GM19372 (cell line): ENCODE data around the gene EBF4.

ENCODE experiments used
- ATAC-seq: cut with Tn5 transposase; IDR thresholded peaks from one replicate; pipeline ENCODE4 v1.9.1; 2021; ENCODE audit warnings: mild to moderate bottlenecking, low read depth, moderate library complexity; ENCODE audit not compliant: unreplicated experiment

Gene EBF4

DNA sequence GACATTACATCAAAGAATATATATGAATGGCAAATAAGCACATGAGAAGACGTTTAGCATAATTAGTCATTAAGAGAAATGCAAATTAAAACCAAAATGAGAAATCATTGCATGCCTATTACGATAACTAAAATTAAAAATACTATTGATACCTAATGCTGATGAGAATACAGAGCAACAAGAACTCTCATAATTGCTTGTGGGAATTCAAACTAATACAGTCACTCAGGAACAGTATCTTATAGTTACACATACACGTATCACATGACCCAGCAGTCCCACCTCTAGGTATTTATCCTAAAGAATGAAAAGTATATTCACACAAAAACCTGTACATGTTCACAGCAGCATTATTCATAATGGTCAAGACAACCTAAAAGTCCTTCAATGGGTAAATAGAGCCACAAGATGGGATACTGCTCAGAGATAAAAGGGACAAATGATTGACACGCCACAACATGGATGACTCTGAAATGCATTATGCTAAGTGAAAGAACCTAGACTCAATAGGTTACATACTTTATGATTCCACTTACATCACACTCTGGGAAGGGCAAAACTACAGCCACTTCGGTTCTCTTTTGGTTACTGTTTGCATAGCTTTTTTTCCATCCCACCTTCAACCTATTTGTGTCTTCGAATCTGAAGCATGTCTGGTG is 91.5 kb downstream of the EBF4 start:
- ATAC-seq, result no peak

DNA sequence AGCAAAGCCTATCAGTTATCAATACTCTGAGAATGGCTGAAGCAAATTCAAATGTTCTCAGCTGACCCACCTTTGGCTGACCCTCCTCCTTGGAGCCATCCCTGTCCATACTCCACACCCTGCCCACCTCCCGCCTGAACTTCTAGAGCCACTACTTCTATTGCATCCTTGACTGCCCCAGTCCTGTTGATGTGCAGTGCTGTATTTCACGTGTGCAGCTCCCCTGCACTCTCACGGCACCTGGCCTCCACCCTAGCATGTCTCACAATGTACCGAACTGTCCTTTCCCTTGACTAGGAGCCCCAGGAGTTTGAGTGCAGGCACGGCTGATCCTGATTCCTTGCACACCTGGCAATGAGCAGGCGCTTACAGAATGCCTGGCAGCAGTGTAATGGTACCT is 100.9 kb downstream of the EBF4 start:
- no peak for ATAC-seq

DNA sequence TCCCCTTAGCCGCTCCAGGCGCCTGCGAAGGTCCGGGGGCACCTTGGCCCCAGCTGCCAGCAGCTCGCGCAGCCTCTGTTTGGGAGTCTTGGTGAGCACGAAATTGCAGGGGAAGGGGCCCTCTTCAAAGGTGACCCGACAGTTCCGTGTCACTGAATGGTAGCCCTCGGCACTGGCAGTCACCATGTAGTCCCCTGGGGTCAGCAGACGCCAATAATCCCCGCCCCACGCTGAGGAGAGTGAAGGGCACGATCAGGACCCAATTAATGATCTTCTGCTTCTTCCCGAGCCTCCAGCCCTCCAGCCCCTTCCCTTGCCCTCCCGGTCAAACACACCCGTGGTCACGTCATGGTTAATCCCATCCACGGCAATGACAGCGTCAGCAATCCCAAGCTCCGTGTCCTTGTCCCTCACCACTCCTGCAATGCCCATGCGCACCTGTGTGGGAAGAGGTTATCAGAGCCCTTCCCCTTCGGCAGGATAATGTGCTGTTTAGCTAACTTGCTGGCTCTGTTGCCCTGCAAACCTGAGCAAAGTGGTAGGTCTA is 101.7 kb downstream of the EBF4 start:
- no peak for ATAC-seq

DNA sequence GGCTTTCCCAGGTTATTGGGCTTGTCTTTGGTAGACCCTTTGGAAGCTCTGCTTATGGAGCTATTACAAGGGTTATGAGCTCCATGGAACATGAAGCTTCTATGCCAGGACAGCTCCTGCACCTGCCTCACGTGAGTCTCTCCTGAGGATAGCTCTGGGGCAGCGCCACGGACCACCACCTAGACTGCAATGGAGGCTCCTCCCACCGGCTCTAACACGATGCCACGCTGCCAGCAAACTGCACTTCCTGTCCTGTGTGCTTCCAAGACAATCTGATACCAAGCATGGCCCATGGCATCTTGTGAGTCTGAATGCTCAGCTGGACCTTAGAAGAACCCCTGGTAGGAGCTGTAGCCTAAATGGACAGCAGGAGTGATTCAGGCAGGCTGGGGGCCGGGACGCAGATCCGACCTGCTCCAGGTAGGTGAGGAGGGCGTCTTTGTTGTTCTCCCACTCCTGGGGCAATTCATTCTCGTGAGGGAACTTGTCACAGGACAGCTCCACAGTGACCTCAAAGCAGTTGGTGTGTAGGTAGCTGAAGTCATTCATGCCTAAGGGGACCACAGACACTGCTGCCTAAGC is 102.4 kb downstream of the EBF4 start:
- ATAC-seq, result no peak

DNA sequence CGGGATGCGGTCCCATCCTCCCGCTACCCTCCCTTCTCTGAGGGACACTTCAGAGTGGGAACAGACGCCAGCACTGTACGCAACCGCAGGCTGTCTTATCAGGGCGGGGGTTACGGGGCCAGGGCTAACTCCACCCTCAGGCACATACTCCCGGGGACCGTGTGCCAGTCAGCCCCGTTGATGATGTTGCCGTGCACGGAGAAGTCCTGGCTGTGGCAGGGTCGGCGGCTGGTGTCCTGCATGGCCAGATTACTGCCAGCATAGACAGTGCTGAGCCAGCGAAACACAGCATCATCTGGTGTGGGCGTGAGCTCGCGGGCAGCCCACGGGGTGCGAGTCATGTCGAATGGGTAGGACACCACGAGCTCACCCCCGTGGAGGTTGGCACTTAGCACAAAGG is 102.9 kb downstream of the EBF4 start:
- no peak for ATAC-seq

DNA sequence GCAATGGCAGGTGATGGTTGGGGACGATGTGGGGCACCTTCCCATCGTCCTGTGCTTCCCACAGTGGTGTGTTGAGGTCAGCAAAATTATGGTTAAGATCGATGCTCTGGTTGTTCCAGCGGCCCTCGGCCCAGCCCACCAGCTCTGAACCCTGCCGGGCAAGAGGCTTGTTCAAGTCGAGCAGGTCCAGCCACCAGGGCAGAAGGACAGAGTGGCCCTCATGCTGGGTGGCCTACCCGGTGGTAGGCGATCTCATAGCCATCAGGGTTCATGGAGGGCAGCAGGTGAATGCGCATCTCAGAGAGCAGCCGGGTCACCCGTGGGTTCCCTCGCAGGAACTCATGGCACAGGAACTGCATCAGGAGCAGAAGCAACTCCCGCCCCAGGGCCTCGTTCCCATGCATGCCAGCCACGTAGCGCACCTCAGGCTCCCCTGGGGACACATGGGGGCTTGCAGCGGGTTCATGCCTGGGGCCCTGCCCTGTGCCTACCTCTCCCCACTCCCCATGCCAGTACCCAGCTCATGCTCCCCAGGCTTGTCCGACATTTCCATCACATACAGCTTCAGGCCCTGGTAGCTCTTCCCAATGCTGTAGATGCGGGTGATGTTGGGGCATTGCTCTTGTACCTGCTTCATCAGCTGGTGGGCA is 103.6 kb downstream of the EBF4 start:
- ATAC-seq, result no peak

DNA sequence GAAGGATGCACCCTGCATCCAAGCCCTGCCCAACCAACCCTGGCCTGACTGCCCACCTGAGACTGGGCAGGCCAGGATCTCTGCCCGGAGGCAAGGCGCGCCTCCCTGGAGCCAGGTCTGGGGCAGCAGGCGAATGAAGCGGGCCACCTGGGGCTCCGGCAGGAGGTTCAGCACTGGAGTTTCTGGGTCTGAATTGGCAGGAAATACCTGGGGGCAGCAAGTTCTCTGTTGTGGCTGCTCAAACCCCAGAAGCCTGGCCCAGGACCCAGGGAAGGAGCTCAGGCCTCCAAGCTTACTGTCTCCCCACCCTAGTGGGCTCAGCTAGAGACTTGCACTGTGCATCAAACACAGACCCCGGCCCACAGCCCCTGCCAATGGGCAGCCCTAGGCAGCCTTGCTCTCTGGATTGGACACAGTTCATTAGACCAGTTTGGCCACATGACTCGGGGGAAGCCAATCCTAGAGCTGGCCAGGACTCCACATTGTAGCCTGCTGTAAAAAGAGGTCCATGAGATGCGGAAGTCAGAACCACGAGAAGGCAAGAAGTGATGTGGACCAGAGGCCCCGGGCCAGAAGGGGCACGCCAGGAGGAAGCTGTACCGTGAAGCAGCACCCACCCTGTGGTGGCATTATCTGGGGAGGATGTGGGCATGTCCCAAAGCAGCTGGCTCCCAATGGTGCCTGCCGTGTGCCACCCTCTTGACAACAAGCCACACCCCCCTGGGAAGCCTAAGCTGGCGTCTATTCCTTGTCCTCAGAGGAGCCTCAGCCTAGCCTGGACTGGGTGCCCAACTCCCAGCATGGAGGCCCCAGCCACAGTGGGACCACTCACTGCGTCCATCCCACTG is 104.8 kb downstream of the EBF4 start:
- ATAC-seq, result no peak

DNA sequence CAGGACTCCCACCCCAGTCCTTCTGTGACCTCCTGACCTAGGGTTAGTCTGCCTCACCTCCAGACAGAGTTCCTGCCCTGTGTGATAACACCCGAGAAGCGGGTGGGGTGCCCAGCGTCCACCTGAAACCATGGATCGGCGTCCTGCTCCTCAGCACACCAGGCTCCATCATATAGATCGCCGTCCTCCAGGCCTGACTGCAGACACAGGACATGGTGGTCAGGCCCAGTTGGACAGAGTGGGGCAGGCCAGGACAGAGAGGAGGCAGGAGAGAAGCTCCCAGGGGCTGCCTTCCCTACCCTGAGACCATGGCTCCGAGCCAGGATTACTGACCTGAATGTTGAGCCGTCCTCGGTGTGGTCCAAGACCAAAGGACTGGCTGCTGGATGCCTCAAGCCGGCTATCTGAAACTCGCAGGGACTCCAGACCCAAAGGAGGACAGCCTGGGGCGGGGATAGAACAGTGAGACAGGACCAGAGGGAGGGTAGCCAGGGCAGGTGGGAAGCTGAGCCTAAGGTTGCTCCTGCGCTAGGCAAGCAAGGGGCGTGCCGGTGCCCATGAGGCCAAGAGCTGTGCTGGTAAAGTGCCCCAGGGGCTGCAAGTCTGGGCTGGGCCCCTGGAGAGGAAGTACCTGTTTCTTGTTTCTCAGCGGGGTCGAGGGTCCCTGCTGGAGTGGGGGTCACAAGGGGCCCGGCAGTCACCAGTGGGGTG is 105.7 kb downstream of the EBF4 start:
- no peak for ATAC-seq

DNA sequence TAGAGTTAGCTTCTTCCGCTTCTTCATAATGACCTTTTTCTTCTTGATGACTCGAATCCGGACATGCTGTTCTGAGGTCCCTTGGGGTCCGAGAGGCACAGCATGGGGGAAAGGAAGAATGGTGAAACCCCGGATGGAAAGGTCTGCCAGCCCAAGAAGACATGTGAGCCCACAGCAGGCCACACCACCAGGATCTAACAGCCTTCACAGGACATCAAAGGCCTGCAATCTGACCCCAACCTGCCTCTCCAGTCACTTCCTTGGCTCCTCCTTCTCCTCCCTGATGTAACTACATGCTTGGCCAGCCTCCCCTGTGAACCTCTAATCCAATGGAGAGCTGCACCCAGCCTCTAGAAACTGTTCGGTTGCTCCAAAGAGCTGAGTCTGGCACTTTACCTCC is 106.2 kb downstream of the EBF4 start:
- no peak for ATAC-seq

DNA sequence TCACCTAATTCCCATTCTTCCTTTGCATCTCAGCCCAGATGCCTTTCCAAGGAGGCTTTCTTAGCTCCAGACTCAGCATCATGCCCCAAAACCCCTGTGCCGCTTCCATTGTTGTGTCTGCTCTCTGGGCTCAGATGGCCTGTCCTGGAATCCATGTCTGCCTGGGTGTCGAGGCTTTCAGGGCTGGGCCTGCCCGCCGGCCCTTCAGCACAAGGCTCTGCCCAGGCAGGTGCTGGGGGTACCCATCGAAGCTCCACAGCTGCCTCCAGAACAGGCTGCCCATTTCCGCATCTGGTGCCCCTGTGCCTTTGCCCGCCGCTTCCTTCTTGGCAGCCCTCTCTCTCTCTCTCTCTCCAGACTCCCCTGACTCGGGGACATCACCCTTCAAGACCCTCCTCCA is 106.7 kb downstream of the EBF4 start:
- no peak for ATAC-seq

DNA sequence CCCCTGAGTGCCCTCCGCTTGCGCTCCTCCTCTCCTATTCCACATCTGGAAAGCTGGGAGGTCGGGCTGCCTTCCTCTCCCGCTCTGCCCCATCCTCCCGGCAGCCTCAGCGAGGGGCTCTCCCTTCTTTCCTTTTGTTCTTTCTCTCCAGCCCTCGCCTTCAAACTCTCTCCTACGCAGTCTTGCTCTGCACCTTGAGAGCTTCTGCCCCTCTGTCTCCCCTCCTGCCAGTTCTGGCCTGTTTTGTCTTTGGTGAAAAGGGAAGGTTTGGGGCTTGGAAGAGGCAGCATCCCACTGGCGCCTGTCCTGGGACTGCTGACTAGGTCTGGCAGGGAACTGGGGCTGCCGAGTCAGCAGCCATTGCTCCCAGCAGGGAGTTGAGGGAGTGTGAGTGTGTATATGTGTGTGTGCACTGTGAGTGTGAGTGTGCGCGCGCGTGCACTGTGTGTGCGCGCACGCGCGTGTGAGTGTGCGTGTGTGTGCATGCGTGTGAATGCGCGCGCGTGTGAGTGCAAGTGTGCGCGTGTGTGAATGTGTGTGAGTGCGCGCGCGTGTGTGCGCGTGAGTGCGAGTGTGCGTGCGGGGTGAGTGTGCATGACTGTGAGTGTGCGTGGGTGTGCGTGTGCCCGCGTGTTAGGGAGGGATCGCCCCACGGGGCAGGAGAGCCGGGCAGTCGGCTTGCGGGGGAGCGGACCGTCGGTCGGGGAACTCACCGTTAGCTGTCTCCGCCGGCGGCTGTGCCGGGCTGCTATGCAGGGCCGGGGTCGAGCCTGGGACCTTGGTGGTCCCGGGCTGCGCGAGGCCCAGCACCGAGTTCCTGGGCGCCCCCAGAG is 107.3 kb downstream of the EBF4 start:
- peak; percentile 13 for ATAC-seq

DNA sequence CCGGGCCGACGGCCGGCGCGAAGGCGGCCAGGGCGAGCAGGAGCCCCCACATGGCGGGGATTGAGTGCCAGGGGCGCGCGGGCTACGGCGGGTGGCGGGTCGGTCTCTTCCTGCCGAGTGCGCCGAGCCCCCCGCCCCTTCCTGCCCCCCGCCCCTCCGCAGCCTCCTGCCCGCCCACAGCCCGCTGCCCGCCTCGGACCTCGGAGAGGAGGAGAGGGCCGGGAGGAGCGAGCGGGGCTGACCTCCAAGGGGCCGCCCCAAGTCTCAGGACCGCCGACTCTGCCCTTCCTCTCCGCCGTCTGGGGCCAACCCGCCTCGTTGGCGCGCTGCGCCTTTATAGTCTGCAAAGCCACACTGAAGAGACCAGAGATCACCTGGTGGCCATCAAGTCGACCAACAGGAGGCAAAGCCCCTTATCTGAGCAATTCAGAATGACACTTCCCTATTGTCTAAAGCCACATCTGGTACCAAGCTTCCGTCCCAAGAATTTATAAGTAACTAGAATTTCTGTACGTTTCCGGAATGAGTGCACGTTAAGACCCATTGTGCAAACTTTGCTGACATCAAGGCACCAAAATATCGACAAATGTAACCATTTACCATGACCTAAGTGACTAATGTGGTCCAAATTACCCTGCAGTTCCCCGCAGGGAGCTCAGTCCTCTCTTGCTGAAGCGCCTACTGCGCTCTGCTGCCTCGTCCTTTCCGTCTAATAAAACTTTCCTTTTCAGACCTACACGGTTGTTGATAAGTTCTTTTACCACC is 108.1 kb downstream of the EBF4 start, which contains the start of gene CPXM1:
Gene CPXM1, minus strand, starts transcription at position 107 of the 765 bp plus-strand sequence. Its CDS starts 55 bp downstream, at position 52.
- peak; percentile 60 for ATAC-seq

DNA sequence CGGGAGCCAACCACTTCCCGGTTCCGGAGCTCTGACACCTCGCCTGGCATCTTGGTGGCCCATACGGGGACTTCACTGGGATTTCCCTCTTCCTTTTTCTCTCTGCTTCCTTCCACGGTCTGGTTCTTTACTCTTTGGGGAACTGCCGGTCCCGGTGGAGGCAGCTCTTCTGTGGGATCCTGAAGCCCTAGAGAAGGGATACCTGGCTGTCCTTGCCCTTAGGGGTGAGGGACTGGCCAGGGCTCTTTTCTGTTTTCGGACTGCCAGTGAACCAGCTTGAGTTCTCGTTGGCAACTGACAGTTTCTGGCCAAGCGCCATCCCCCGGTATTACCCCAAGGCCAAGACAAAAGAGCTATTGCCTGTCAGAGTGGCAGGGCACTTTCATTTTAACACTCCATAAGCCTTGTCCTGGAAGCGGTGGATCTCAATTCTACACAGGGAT is 108.7 kb downstream of the EBF4 start:
- no peak for ATAC-seq

DNA sequence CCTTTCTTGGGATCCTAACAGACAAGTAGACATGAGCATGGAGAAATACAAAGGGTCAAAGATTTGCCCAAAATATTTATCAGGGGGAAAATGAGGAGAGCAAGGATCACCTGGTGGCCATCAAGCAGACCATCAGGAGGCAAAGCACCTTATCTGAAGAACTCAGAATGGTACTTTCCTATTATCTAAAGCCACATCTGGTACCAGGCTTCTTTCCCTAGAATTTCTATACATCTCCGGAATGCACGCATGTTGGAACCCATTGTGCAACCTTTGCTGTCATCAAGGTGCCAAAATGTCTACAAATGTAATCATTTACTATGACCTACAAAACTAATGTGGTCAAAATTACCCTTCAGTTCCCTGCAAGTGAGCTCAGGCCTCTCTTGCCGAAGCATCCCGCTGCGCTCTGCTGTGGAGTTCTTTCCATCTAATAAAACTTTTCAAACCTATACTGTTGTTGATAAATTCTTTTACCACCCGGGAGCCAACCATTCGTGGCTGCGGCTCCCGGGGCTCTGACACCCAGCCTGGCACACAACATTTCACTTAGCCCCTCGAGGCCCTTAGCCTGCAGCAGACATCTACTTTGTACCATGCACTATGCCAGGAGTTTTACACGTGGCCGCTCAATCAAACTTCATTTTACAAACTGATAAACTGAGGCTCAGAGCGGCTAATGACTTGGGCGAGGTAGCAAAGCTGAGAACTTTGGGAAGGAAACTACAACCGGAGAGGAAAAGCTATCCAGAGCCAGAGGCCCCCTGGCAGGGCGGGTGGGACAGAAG is 111.7 kb downstream of the EBF4 start:
- no peak for ATAC-seq

DNA sequence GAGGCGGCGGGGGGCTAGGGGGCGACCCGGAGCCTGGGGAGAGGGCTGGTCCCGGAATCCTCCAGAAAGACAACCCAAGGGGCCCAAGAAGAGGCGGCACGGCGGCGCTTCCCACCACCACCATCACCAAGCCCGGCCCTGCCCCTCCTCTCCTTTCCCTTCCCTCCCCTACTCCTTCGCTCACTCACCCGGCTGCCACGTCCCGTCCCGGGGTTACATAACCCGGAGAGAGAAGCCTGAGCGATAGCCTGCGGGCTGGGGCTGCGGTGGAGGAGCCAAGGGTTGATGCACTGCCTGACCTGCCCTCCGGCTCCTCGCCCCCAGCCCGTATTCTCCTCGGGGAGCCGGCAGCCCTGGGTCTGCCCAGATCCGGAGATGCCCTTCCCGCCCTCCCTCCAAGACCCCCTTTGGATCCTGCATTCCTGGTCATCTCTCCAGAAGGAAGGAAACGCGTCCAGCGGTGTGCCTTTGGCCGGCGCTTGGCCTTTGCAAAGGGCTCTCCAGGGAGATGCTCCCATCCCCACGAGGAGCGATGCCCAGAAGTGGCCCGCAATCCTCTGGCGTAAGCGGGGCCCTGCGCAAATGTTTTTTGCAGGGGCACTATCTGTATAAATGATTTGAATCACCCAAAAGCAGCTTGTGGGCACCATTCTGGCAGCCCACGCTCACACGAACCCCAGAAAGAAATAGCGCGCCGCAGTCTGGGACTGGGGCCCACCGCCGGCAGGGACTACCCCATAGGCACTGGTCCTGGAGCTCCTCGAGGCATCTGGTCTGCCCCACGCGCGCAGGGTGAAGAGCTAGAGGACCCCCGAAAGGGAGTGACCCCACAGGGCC is 112.5 kb downstream of the EBF4 start:
- ATAC-seq, result no peak

DNA sequence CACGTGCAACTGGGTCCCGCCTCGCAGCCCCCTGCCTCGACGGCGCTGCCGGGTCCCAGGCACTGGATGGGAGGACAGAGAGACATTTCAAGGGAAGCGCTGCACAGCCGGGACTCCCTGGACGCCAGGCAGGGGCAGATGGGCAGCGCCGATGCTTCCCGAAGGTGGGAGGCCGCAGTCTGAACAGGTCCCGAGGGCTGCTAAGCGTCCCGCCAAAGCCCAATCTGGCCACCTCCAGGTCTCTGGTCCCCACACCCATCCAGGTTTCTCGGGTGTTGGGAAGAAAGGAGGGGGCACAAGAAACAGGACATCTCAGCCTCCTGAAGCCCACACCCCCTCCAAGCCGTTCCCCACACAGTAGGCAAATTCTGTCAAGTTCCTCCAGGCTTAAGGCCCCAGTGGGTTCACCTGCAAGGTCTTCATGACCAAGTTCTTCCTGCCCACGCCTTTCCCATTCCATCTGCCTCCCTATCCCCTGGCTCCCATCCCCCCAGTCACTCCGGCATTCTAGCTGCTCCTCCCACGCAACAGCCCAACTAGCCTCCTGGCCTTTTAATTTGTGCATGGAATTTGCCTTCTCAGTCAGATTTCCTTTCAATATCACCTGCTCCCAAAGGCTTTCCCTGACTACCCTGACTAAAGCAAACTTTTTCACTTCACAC is 113.2 kb downstream of the EBF4 start:
- no peak for ATAC-seq
